H9 (cell line): ENCODE measurements around the gene NANOS2. TPM values are rescaled to one million over a fixed set of nuclear protein-coding genes. Genes with fewer than 3 reads are reported as not detected.

Experiments
- DNase-seq: peaks from one replicate; pipeline ENCODE4 v3.0.0-alpha.2; 2017
- H2AFZ ChIP-seq: one replicate; pipeline ENCODE4 v1.6.1; 2013; ENCODE audit warnings: mild to moderate bottlenecking, low read length, control low read depth, moderate library complexity
- H2AK5ac ChIP-seq: 2 replicates; pipeline ENCODE4 v1.6.1; 2013; ENCODE audit warnings: low read length, control low read depth, mixed read lengths; ENCODE audit not compliant: insufficient read length
- H2BK120ac ChIP-seq: one replicate; pipeline ENCODE4 v1.6.1; 2013; ENCODE audit warnings: low read depth, mild to moderate bottlenecking, low read length, control low read depth, inconsistent platforms; ENCODE audit not compliant: poor library complexity, severe bottlenecking
- H2BK12ac ChIP-seq: 2 replicates; pipeline ENCODE4 v1.6.1; 2013; ENCODE audit warnings: low read length, control low read depth, mixed read lengths, low read depth; ENCODE audit not compliant: insufficient read length
- H2BK15ac ChIP-seq: 2 replicates; pipeline ENCODE4 v1.6.1; 2013; ENCODE audit warnings: low read depth, low read length, control low read depth
- H2BK20ac ChIP-seq: one replicate; pipeline ENCODE4 v1.6.1; 2013; ENCODE audit warnings: low read depth, mild to moderate bottlenecking, low read length, control low read depth, inconsistent platforms; ENCODE audit not compliant: poor library complexity, severe bottlenecking
- H2BK5ac ChIP-seq: 2 replicates; pipeline ENCODE4 v1.6.1; 2013; ENCODE audit warnings: low read length, control low read depth, mixed read lengths; ENCODE audit not compliant: insufficient read length
- H3K14ac ChIP-seq: 2 replicates; pipeline ENCODE4 v1.6.1; 2013; ENCODE audit warnings: low read length, control low read depth; ENCODE audit not compliant: insufficient read depth
- H3K18ac ChIP-seq: 2 replicates; pipeline ENCODE4 v1.6.1; 2013; ENCODE audit warnings: low read depth, mild to moderate bottlenecking, mixed read lengths, low read length, control low read depth; ENCODE audit not compliant: insufficient read length
- H3K23ac ChIP-seq: 2 replicates; pipeline ENCODE4 v1.6.1; 2013; ENCODE audit warnings: low read length, control low read depth, mixed read lengths, low read depth; ENCODE audit not compliant: insufficient read length
- H3K23me2 ChIP-seq: 2 replicates; pipeline ENCODE4 v1.6.1; 2013; ENCODE audit warnings: low read depth, mild to moderate bottlenecking, mixed read lengths, low read length, control low read depth; ENCODE audit not compliant: insufficient read length, poor library complexity, severe bottlenecking
- H3K27ac ChIP-seq: 2 replicates; pipeline ENCODE4 v1.5.1; 2013; ENCODE audit warnings: low read length, control low read depth, mixed read lengths, low read depth; ENCODE audit not compliant: insufficient read length
- H3K27me3 ChIP-seq: 2 replicates; pipeline ENCODE4 v1.6.1; 2013; ENCODE audit warnings: low read length, control low read depth, inconsistent platforms; ENCODE audit not compliant: insufficient read depth
- H3K4ac ChIP-seq: 2 replicates; pipeline ENCODE4 v1.6.1; 2013; ENCODE audit warnings: low read depth, mild to moderate bottlenecking, control low read depth, inconsistent platforms, low read length, moderate library complexity
- H3K4me1 ChIP-seq: 2 replicates; pipeline ENCODE4 v1.6.1; 2013; ENCODE audit warnings: low read length, control low read depth, inconsistent platforms; ENCODE audit not compliant: insufficient read depth
- H3K4me2 ChIP-seq: 2 replicates; pipeline ENCODE4 v1.6.1; 2013; ENCODE audit warnings: low read length, control low read depth, mixed read lengths; ENCODE audit not compliant: insufficient read length, insufficient read depth
- H3K56ac ChIP-seq: 2 replicates; pipeline ENCODE4 v1.6.1; 2013; ENCODE audit warnings: low read depth, mild to moderate bottlenecking, mixed read lengths, low read length, control low read depth; ENCODE audit not compliant: insufficient read length
- H3K79me1 ChIP-seq: 2 replicates; pipeline ENCODE4 v1.6.1; 2013; ENCODE audit warnings: low read depth, mild to moderate bottlenecking, moderate library complexity, low read length, control low read depth, inconsistent platforms; ENCODE audit not compliant: insufficient read depth, poor library complexity, severe bottlenecking
- H3K79me2 ChIP-seq: 2 replicates; pipeline ENCODE4 v1.6.1; 2013; ENCODE audit warnings: low read length, control low read depth, inconsistent platforms; ENCODE audit not compliant: insufficient read depth
- H3K9ac ChIP-seq: 2 replicates; pipeline ENCODE4 v1.6.1; 2013; ENCODE audit warnings: low read length, control low read depth, mixed read lengths; ENCODE audit not compliant: insufficient read length; ENCODE audit errors: extremely low read depth
- H3K9me3 ChIP-seq: one replicate; pipeline ENCODE4 v1.6.1; 2013; ENCODE audit warnings: low read depth, low read length, inconsistent platforms; ENCODE audit not compliant: control insufficient read depth
- H3T11ph ChIP-seq: one replicate; pipeline ENCODE4 v1.6.1; 2013; ENCODE audit warnings: mild to moderate bottlenecking, low read length, control low read depth, inconsistent platforms
- H4K20me1 ChIP-seq: one replicate; pipeline ENCODE4 v1.6.1; 2013; ENCODE audit not compliant: control insufficient read depth, insufficient read length, insufficient read depth
- H4K5ac ChIP-seq: 2 replicates; pipeline ENCODE4 v1.6.1; 2013; ENCODE audit warnings: low read depth, mild to moderate bottlenecking, mixed read lengths, low read length, control low read depth; ENCODE audit not compliant: insufficient read length
- H4K8ac ChIP-seq: replicated peaks from 2 replicates; pipeline ENCODE4 v1.6.1; 2013; ENCODE audit warnings: low read length, control low read depth, mixed read lengths, low read depth; ENCODE audit not compliant: insufficient read length
- H4K91ac ChIP-seq: 2 replicates; pipeline ENCODE4 v1.6.1; 2013; ENCODE audit warnings: low read depth, mild to moderate bottlenecking, moderate library complexity, mixed read lengths, low read length, control low read depth; ENCODE audit not compliant: insufficient read length
- H3K27ac Mint-ChIP-seq, 3 experiments: 2 replicates in 2 of 3; 3 replicates in 1 of 3; pipeline ENCODE4 v1.8.0; 2020 to 2021; ENCODE audit warnings: mixed read lengths in 3 of 3, mild to moderate bottlenecking in 1 of 3, moderate library complexity in 1 of 3
- H3K27me3 Mint-ChIP-seq: 2 replicates; pipeline ENCODE4 v1.8.0; 2021; ENCODE audit warnings: low read depth, mild to moderate bottlenecking, moderate library complexity, mixed read lengths
- H3K36me3 Mint-ChIP-seq, 3 experiments: 2 replicates in 2 of 3; 3 replicates in 1 of 3; pipeline ENCODE4 v1.8.0; 2020 to 2021; ENCODE audit warnings: low read depth in 3 of 3, mixed read lengths in 3 of 3; ENCODE audit not compliant: insufficient read depth in 1 of 3
- H3K4me1 Mint-ChIP-seq, 2 experiments: 2 replicates each; pipeline ENCODE4 v1.8.0; 2020; ENCODE audit warnings: mixed read lengths in 2 of 2
- H3K4me3 Mint-ChIP-seq, 2 experiments: 2 replicates in 1 of 2; 3 replicates in 1 of 2; pipeline ENCODE4 v1.8.0; 2020 to 2021; ENCODE audit warnings: mild to moderate bottlenecking in 2 of 2, mixed read lengths in 2 of 2, moderate library complexity in 1 of 2
- H3K9me3 Mint-ChIP-seq, 2 experiments: 2 replicates in 1 of 2; 3 replicates in 1 of 2; pipeline ENCODE4 v1.8.0; 2020; ENCODE audit warnings: mild to moderate bottlenecking in 2 of 2, mixed read lengths in 2 of 2, moderate library complexity in 1 of 2
- CTCF ChIP-seq: fragments of 200-600 bp; sonication (generic); conservative IDR thresholded peaks from 3 replicates; pipeline ENCODE4 v1.8.0; 2021; ENCODE audit warnings: antibody characterized with exemption, mild to moderate bottlenecking
- WGBS: extraction: QIAGEN DNeasy Blood & Tissue Kit; methylation state at CpG from one replicate; pipeline ENCODE4 v1.1.7; 2013; ENCODE audit warnings: missing lambda C conversion rate, low lambda C conversion rate, mixed read lengths; ENCODE audit not compliant: insufficient read length; ENCODE audit errors: extremely low coverage; 5-methylcytosine and 5-hydroxymethylcytosine counted together
- total RNA-seq: library from RNA; stranded (reverse); gene quantifications from 2 replicates; pipeline ENCODE4 v1.2.1, GENCODE V29; 2021

The NANOS2 gene
- total RNA-seq, 1 experiment from 2014 or later = not detected

- no CpG with 5 or more reads among the region's 19 CpGs for WGBS
- H3K23ac ChIP-seq = no peak overlapping the region
- H3K27me3 Mint-ChIP-seq = peaks cover 56% of the 10 kb centered on the region
Observed at GRCh38 chr19:45934551-45935230, 20.1 kb upstream of the NANOS2 start.

More at GRCh38 chr19:45934551-45935230, 20.1 kb upstream of the NANOS2 start:
- DNase-seq = no peak
- Histone ChIP-seq H4K5ac (no peak overlapping the region), H2BK12ac (no peak overlapping the region), H3K27me3 (no peaks in the 10 kb centered on the region), H2AFZ (no peak overlapping the region), H2BK15ac (no peak overlapping the region), H2BK120ac (no peak overlapping the region), H2AK5ac (no peak overlapping the region), H3T11ph (no peak overlapping the region), H3K18ac (no peak overlapping the region), H2BK20ac (no peak overlapping the region), H3K9ac (no peak overlapping the region), H3K23me2 (no peaks in the 10 kb centered on the region), H4K91ac (no peak overlapping the region), H4K20me1 (no peaks in the 10 kb centered on the region), H3K14ac (no peak overlapping the region), H3K4me2 (no peak overlapping the region), H3K56ac (no peak overlapping the region), H3K4ac (no peak overlapping the region), H4K8ac (no peak overlapping the region), H3K79me2 (no peaks in the 10 kb centered on the region), H3K4me1 (no peaks in the 10 kb centered on the region), H2BK5ac (no peak overlapping the region), H3K9me3 (no peaks in the 10 kb centered on the region), H3K27ac (no peak overlapping the region), H3K79me1 (no peaks in the 10 kb centered on the region)
- Mint-ChIP-seq H3K4me1 (peaks cover 7 to 34% of the 10 kb centered on the region in 2 experiments; a peak in 3 of 4 replicates), H3K36me3 (peaks cover 0 to 5% (median 0%) of the 10 kb centered on the region in 3 experiments; a peak in 2 of 7 replicates), H3K9me3 (no peaks in the 10 kb centered on the region; a peak in 1 of 5 replicates), H3K27ac (no peak overlapping the region), H3K4me3 (no peak overlapping the region)
- no peak for TF ChIP-seq CTCF
